Endothelial cell of umbilical vein (primary cell): ENCODE data around the gene FSTL4. TPM values are rescaled to one million over a fixed set of nuclear protein-coding genes. Genes with fewer than 3 reads are reported as not detected.

ENCODE experiments used
- BruUV-seq: library from RNA; stranded (reverse); fragments of 400-500 nt; replicated peaks from 2 replicates; lab custom pipeline; 2021; lab: Mats Ljungman, UMichigan
- CTCF ChIA-PET: fragments of 300-600, 350-600 bp; sonication (Branson Sonifier 250); formaldehyde crosslinking; loops from one replicate; lab custom pipeline; 2021; ENCODE audit warnings: antibody characterized with exemption, inconsistent platforms; lab: Charles Lee
- POLR2A ChIA-PET: fragments of 300-600, 350-600 bp; sonication (Branson Sonifier 250); formaldehyde crosslinking; loops from one replicate; lab custom pipeline; 2021; ENCODE audit warnings: antibody characterized with exemption, inconsistent platforms; lab: Charles Lee
- DNase-seq: peaks from one replicate; pipeline ENCODE4 v3.0.0-alpha.2; 2011; ENCODE audit warnings: low read depth, low spot score
- FAIRE-seq: peaks from 2 replicates; lab custom pipeline; 2011; peaks lifted over from hg19 to GRCh38; lab: Jason Lieb, UNC
- H2AFZ ChIP-seq: 2 replicates; pipeline ENCODE4 v1.6.0; 2012; ENCODE audit warnings: low read depth, low read length, control low read depth, inconsistent platforms
- H3K27ac ChIP-seq: 2 replicates; pipeline ENCODE4 v1.5.1; 2011; ENCODE audit warnings: low read depth, mild to moderate bottlenecking, control low read depth, low read length, moderate library complexity; ENCODE audit not compliant: insufficient read depth
- H3K27me3 ChIP-seq, 2 experiments: 2 replicates each; pipeline versions ENCODE4 v1.6.0 to v1.6.1; 2011; ENCODE audit warnings: low read length in 2 of 2, mixed read lengths in 1 of 2; ENCODE audit not compliant: control insufficient read depth in 2 of 2, insufficient read depth in 2 of 2
- H3K36me3 ChIP-seq, 2 experiments: 2 replicates in 1 of 2; 3 replicates in 1 of 2; pipeline ENCODE4 v1.5.1; 2011; ENCODE audit warnings: low read length in 2 of 2, mild to moderate bottlenecking in 1 of 2, moderate library complexity in 1 of 2; ENCODE audit not compliant: control insufficient read depth in 2 of 2, insufficient read depth in 2 of 2; ENCODE audit errors: extremely low read depth in 1 of 2
- H3K4me1 ChIP-seq: 3 replicates; pipeline ENCODE4 v1.5.1; 2011; ENCODE audit warnings: mild to moderate bottlenecking, low read length; ENCODE audit not compliant: control insufficient read depth, insufficient read depth; ENCODE audit errors: extremely low read depth
- H3K4me2 ChIP-seq: 2 replicates; pipeline ENCODE4 v1.6.1; 2011; ENCODE audit warnings: low read length, control low read depth, mixed read lengths; ENCODE audit not compliant: insufficient read depth
- H3K4me3 ChIP-seq, 3 experiments: fragments of 200-600 bp in 1 of 3; sonication (generic), shearing (Covaris generic) in 1 of 3; replicated peaks in 1 of 3; 2 replicates each; pipeline ENCODE4 v1.5.1; 2011 to 2016; ENCODE audit warnings: control low read depth in 3 of 3, low read length in 3 of 3, mild to moderate bottlenecking in 2 of 3, inconsistent platforms in 1 of 3, low read depth in 1 of 3, moderate library complexity in 1 of 3; ENCODE audit not compliant: insufficient read depth in 1 of 3
- H3K79me2 ChIP-seq: 2 replicates; pipeline ENCODE4 v1.6.0; 2012; ENCODE audit warnings: low read length, inconsistent platforms; ENCODE audit not compliant: control insufficient read depth, insufficient read depth
- H3K9ac ChIP-seq: replicated peaks from 2 replicates; pipeline ENCODE3; 2011; ENCODE audit warnings: low read length, control low read depth; ENCODE audit not compliant: insufficient read depth; ENCODE audit errors: extremely low read depth
- H3K9me1 ChIP-seq: replicated peaks from 3 replicates; pipeline ENCODE4 v1.6.0; 2011; ENCODE audit warnings: mild to moderate bottlenecking, low read length; ENCODE audit not compliant: control insufficient read depth, insufficient read depth; ENCODE audit errors: extremely low read depth
- H3K9me3 ChIP-seq: replicated peaks from 2 replicates; pipeline ENCODE4 v1.5.1; 2012; ENCODE audit warnings: low read length, inconsistent platforms; ENCODE audit not compliant: control insufficient read depth, insufficient read depth
- H4K20me1 ChIP-seq: replicated peaks from 2 replicates; pipeline ENCODE3; 2011; ENCODE audit warnings: mild to moderate bottlenecking, low read length; ENCODE audit not compliant: control insufficient read depth, insufficient read depth; ENCODE audit errors: extremely low read depth
- EZH2 ChIP-seq: IDR thresholded peaks from 2 replicates; pipeline ENCODE4 v1.6.1; 2012; ENCODE audit warnings: borderline replicate concordance, low read depth, mild to moderate bottlenecking, moderate library complexity, low read length, inconsistent platforms; ENCODE audit not compliant: severe bottlenecking
- FOS ChIP-seq: IDR thresholded peaks from 2 replicates; pipeline ENCODE4 v1.6.1; 2011; ENCODE audit warnings: mild to moderate bottlenecking, low read length, moderate library complexity, borderline replicate concordance; ENCODE audit not compliant: insufficient read depth
- GATA2 ChIP-seq: IDR thresholded peaks from 2 replicates; pipeline ENCODE4 v1.7.0; 2011; ENCODE audit warnings: low read depth, mild to moderate bottlenecking, moderate library complexity, mixed read lengths, low read length; ENCODE audit not compliant: insufficient read length, insufficient read depth
- POLR2A ChIP-seq: IDR thresholded peaks from 2 replicates; pipeline ENCODE4 v1.6.1; 2012; ENCODE audit warnings: low read depth, mild to moderate bottlenecking, control low read depth, low read length
- dilution Hi-C: fragments of 300-500 bp; cut with MboI; formaldehyde crosslinking; loops from one replicate; pipeline ENCODE4 v1.15.0; 2019; ENCODE audit warnings: low sequenced_read_pairs; ENCODE audit not compliant: extremely low pct_ligation_motif_present
- intact Hi-C: fragments of 100-400 bp; cut with micrococcal nuclease; formaldehyde crosslinking; loops from one replicate; pipeline ENCODE4 v1.10.0; 2022
- polyA plus RNA-seq, 4 experiments: library from polyadenylated mRNA; depleted of rRNA in 3 of 4; stranded (reverse) in 3 of 4; unstranded in 1 of 4; fragments of >200 nt; gene quantifications; 2 replicates each; pipeline versions ENCODE4 v1.2.1 to v1.2.3, GENCODE V29; 2011 to 2012; ENCODE audit warnings: missing spikeins in 1 of 4
- total RNA-seq: library from RNA; stranded (reverse); gene quantifications from 2 replicates; pipeline ENCODE4 v1.2.3, GENCODE V29; 2021
- TF ChIP-seq, protein P1 (sequence below): IDR thresholded peaks from 2 replicates; pipeline ENCODE4 v1.6.1; 2011; ENCODE audit not compliant: insufficient read depth, insufficient read length
- TF ChIP-seq, protein P2 (sequence below), 2 donors: IDR thresholded peaks; 1 replicate in 1 of 2; 2 replicates in 1 of 2; pipeline ENCODE4 v1.5.1; 2011; ENCODE audit warnings: low read length in 2 of 2, mild to moderate bottlenecking in 2 of 2, moderate library complexity in 2 of 2, control low read depth in 1 of 2, inconsistent platforms in 1 of 2, low read depth in 1 of 2; ENCODE audit not compliant: insufficient read depth in 1 of 2; ENCODE audit errors: extremely low read depth in 1 of 2

FSTL4 gene
- total and polyA plus RNA-seq, 2 donors (not counting 3 experiments of a cell fraction or from before 2014, with no cell fraction given), result 0.18 TPM; not detected in 1

DNA sequence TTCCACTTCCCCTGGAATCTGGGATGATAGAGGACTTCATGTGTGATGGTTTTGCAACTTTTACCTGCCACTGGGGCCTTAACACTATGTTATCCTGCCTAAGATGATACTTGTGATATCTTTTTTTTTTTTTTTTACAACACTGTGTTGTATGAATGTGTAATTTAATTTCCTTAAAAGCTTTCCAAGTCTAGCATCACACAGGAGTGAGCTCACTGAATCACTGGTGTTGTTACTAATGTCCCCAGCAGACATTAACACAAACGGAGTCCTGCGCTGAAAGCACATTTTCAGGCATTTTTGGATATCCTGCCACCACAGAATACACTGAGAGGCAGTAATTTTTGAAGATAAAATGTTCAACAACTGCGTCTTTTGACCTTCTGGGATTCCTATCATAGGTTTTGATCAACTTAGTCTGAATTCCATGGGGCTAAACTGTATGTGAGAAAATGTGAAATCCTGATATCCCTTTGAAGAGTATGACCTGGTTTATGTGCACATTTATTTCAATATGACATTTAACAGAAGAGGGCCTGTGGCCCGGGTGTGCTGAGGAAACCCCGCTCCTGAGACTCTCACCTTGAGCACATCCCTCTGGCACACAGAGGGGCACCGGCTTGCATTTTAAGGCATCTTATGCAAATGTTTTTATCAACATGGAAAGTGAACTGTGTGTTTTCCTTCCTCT is 118.0 kb downstream of the FSTL4 start:
- CTCF ChIA-PET, result no interaction called here
- no peak overlapping the region for H3K27ac ChIP-seq
- DNase-seq, result no peak
- no peaks in the 10 kb centered on the region for H4K20me1 ChIP-seq
- no peak overlapping the region for H3K9ac ChIP-seq
- H3K4me1 ChIP-seq, result no peaks in the 10 kb centered on the region
- FAIRE-seq, result no peak
- H3K4me3 ChIP-seq, result no peak overlapping the region
- H3K9me1 ChIP-seq, result no peaks in the 10 kb centered on the region
- dilution Hi-C loops, result no loop called here
- peaks cover 0 to 2% of the 10 kb centered on the region in 2 experiments for H3K27me3 ChIP-seq
- no peaks in the 10 kb centered on the region for H3K36me3 ChIP-seq
- POLR2A ChIA-PET, result no interaction called here
- TF ChIP-seq EZH2, result no peak
- no peak for TF ChIP-seq GATA2
- TF ChIP-seq, protein P1, sequence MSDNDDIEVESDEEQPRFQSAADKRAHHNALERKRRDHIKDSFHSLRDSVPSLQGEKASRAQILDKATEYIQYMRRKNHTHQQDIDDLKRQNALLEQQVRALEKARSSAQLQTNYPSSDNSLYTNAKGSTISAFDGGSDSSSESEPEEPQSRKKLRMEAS, result no peak
- no peak for TF ChIP-seq POLR2A
- TF ChIP-seq, protein P2, sequence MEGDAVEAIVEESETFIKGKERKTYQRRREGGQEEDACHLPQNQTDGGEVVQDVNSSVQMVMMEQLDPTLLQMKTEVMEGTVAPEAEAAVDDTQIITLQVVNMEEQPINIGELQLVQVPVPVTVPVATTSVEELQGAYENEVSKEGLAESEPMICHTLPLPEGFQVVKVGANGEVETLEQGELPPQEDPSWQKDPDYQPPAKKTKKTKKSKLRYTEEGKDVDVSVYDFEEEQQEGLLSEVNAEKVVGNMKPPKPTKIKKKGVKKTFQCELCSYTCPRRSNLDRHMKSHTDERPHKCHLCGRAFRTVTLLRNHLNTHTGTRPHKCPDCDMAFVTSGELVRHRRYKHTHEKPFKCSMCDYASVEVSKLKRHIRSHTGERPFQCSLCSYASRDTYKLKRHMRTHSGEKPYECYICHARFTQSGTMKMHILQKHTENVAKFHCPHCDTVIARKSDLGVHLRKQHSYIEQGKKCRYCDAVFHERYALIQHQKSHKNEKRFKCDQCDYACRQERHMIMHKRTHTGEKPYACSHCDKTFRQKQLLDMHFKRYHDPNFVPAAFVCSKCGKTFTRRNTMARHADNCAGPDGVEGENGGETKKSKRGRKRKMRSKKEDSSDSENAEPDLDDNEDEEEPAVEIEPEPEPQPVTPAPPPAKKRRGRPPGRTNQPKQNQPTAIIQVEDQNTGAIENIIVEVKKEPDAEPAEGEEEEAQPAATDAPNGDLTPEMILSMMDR (IDR thresholded peaks at IDR 0.05; ENCODE audit: extremely low read depth in 1 of 2, insufficient read depth in 1 of 2, low read depth in 1 of 2, low read length in 2 of 2), result no peak
- TF ChIP-seq FOS, result no peak
- H2AFZ ChIP-seq, result no peak overlapping the region
- no peaks in the 10 kb centered on the region for H3K9me3 ChIP-seq
- intact Hi-C loops, result no loop called here
- H3K4me2 ChIP-seq, result no peak overlapping the region
- no TSS peak for BruUV-seq
- no peaks in the 10 kb centered on the region for H3K79me2 ChIP-seq
